HG03354 (cell line): ENCODE data around the gene BLMH.

Experiments used
- ATAC-seq: cut with Tn5 transposase; IDR thresholded peaks from one replicate; pipeline ENCODE4 v1.9.1; 2021; ENCODE audit warnings: mild to moderate bottlenecking; ENCODE audit not compliant: unreplicated experiment, poor library complexity, severe bottlenecking

The BLMH gene

DNA sequence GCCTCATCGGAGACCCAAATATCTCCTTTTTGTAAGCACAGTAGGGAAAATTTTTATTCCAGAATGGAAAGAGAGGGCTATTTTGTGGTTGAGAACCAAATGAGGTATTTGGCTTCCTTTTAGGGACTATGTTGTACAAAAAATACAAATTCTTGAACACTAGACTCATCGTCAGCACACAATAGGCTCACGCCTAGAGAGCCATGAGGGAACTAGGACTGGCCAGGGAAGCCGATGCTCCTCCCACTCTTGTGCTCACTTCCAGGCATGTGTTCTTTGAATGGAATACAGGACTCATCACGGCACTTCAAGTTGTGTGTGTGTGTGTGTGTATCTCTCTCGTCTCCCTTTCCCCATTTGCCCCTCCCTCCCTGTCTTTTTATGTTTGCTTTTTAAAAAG lies 17.8 kb upstream of the BLMH start:
- ATAC-seq: no peak

DNA sequence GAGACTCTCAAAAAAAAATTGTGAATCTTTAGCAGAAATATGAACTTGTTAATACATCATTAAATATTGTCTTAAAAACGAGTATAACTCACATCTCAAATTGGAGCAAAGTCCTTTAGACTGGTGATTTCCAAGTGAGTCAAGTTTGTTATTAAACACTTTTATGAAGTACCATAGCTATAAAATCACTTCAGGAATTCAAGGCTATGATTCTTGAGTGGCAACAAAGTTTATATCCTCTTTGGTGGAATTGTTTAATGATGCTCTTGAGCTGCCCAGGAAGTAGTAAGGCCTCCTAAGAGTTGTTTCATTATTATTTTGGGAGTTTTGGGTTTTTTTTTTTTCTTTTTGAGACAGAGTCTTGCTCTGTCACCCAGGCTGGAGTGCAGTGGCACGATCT lies 16.7 kb upstream of the BLMH start:
- ATAC-seq: no peak

DNA sequence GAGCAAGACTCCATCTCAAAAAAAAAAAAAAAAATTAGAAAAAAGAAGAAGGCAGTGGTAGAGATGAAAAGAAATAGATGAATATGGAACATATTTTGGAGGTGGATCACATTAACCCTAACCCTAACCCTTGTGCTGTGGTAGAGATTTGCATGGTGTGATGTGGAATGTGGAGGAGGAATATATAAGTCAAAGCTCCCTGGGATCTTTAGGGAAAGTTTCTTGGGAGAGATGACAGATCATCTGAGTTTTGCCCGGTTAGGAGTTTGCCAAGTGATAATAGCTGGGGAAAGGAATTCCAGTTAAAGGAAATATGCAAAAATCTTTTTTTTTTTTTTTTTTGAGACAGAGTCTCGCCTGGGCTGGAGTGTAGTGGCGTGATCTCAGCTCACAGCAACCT lies 13.0 kb upstream of the BLMH start:
- no peak for ATAC-seq

DNA sequence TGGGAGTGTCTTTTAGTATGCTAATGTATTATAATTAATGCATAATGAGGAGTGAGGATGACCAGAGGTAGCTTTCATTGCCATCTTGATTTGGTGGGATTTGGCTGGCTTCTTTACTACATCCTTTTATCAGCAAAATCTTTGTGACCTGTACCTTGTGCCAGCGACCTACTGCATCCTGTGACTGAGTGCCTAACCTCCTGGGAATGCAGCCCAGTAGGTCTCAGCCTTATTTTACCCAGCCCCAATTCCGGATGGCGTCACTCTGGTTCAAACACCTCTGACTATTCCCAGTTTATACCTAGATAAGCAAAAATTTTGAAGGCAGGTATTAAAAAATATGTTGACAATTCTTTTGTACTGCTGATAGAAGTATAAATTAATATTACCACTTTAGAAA lies 10.5 kb upstream of the BLMH start:
- ATAC-seq: no peak

DNA sequence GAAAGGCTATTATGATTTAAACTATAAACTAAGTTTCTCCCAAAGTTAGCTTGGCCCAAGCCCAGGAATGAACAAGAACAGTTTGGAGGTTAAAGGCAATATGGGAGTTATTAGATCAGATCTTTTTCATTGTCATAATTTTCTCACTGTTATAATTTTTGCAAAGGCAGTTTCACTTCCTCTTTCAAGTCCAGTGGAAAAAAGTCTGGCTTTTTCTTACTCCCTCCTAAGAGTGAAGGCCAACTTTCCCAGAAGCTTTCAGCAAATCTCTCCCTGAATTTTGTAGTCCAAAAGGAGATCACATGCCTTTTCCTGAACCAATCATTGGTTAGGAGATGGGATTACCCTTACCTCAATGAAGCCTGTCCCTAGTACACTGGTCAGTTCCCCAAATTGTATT lies 9.1 kb upstream of the BLMH start:
- ATAC-seq: no peak

DNA sequence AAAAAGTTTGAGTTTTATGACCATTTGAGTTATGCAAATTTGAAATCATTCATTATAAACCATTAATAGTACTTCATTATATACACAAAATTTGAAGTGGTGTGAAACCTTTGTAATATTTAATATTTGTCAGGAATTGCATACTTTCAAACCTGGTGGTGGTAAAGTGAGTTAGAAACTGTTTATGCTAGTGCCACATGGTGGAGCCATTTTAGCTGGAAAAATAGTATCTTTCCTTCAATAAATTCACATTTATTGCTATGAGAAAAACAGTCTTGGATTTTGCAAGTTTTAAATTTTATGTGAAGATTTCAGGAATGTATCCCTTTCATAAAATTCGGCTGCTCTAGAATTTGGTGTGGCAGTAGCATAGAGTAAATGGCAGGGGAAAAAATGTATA lies 7.3 kb upstream of the BLMH start:
- no peak for ATAC-seq

DNA sequence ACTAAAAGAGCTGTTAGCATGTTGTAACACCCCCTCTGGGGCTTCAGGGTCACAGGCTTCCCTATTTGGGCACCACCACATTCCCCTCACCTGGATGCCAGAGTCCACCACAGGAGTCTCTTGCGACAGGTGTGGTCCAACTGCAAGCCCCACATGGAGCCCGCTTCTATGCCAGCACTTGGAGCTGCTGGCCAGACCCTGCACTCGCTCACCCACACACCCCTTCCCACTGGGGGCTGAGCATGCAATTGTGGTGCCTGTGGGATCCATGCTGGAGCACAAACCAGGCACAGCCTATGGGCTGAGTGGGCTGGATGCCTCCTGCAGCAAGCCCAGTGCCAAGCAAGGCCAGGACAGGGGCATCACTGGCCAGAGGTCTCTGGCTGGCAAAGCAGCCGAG lies 6.0 kb upstream of the BLMH start:
- ATAC-seq: no peak

DNA sequence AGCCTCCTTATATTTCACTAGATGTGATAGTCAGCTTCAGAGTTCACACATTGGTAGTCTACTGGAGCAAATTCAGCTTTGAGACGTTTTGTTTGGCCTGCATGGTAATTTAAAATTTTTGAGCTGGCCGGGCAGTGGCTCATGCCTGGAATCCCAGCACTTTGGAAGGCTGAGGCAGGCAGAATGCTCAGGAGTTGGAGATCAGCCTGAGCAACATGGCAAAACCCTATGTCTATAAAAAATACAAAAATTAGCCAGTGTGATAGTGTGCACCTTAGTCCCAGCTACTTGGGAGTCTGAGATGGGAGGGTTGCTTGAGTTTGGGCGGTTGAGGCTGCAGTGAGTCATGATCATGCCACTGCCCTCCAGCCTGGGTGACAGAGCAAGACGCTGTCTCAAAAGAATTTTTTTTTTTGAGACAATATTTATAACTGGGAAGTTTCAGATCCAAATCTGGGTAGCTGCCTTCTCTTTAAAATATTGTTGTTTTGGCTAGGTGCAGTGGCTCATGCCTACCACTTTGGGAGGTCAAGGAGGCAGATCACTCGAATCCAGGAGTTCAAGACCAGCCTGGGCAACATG lies 4.8 kb upstream of the BLMH start:
- ATAC-seq: no peak

DNA sequence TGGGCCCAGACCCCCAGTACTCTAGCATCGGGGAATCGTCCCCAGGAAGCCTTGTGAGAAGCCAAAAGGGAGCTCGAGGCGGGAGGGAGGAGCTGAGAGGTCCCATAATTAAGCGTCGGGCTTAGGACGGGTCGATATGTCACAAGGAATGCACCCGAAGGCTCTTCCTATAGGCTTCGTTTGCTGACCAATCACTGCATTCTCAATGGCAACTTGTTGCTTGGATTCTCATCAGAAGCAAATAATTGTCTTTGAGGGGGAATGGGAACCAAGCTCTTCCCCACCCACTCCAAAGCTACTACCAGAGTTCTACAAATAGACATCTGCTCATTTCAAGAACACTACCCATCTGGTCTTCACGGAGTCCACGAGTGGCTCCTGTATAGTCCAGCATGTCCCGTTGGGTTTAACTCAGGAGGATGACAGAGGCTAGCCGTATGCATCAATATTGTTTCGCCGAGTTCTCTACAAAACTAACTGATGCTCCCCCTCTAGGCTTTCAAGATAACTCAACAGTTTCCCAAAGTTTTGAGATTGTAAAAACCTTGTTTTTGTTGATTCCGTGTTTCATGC lies 628 bp upstream of the BLMH start:
- peak; percentile 14 for ATAC-seq

DNA sequence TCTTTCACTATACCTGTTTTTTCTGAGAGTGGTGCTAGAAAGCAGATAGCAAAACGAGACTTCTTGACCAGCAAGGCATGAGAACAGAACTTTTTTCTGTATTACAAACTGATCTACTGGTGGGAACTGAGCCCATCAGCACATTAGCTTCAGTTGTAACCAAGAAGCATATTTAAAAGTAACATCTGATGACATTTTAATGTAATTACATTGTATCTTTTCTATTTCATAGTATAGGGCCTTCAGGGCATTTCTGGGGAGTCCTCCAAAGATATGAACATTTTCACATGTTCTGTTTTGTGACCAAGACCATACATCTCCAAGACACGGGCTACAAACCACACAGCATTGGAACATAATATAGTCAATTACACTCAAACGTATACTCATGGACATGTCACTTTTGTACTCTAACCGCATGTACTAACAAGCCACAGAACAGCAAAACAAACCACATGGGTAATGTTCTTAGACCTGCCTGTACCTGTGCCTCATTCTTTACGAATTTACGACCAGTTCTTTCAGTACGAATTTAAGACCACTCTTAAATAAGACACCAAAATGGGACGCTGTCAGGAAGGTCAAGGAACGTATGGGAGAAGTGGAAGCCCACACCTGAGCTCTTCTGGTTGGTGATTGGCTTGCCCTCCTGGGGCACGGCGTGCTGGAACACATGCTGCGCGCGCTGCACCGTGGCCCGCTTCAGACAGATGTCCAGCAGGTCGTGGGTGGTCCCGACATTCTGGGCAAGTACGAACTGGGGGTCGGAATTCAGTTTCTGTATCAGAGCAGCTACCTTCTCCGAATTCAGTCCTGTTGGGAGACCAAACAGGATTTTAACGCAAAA lies 825 bp downstream of the BLMH start:
- ATAC-seq: peak; percentile 50

DNA sequence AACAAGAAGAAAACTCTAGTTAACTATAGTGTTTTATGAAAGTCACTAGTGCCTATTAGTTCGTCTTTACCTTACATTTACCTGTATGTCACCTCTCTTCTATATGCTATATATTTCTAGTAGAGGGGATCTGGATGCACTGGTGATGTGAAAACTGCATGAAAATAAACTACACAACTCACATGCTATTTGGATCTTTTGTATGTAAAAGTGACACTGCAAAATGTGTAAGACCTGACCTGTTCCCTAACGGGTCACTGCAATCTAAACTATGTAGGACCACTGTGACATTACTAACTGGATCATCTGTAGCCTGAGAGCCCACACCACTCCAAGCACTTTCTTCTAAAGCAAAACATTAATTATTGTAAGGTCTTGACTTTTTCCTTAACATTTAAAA lies 1.7 kb downstream of the BLMH start:
- no peak for ATAC-seq

DNA sequence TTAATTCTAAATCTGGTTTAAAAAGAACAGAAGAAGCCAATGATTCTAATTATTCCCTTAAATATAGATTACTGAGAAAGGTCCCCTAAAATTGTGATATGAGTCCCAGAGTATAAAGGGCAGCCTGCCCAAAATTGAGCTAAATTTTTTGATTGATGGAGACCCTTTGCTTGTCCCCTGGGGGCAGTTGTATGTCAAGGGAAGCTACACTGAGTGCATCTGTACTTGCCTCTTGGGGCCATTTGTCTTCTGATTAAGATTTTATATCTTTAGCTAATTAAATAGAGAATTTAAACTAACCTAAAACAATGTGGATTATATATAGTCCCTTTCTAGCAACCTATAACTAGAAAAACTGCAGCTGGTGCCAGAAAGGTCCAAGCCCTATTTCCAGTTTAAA lies 12.6 kb downstream of the BLMH start:
- ATAC-seq: no peak

DNA sequence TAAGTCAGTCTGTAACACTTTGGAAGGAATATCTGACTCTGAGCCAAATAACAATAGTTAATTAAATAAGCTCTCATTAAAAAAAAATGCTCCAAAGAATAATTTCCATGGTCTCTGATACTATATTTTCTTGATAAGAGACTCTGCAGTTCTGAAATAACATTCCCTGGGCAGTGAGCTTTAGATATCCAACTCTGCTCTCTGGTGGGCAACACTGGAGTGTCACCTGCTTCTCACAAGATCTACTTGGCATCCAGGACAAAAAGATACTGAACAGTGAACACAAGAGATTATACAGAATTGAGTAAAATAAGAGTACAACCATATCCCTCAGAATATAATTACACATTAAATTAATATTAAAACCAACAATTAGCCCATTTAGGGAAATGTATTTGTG lies 13.7 kb downstream of the BLMH start:
- ATAC-seq: no peak

DNA sequence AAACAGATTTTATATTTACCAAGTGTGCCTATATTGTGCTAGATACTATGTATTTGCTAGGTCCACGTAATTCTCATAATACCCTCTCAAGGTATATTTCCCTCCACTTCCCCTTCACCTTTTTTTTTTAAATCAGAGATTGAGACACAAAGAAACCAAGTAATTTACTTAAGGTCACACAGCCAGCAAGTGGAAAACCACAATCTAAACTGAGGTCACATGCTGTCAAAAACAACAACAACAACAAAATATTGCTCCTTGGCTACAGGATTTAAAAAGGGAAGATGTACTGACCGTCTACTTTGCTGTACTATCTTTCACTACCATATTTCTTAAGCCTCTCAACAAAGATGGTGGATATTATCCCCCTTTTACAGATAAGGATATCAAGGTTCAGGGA lies 15.8 kb downstream of the BLMH start:
- no peak for ATAC-seq

DNA sequence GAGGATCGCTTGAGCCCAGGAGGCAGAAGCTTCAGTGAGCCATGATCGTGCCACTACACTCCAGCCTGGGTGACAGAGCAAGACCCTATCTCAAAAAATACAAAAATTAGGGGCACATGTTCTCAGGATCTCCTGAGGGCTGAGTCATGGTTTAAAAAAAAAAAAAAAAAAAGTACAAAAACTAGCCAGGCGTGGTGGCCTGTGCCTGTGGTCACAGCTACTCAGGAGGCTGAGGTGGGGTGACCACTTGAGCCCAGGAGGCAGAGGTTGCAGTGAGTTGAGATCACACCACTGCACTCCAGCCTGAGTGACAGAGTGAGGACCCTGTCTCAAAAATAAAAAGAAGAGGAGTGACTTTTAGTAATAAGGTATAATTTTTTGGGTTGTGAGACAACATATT lies 16.9 kb downstream of the BLMH start:
- no peak for ATAC-seq

DNA sequence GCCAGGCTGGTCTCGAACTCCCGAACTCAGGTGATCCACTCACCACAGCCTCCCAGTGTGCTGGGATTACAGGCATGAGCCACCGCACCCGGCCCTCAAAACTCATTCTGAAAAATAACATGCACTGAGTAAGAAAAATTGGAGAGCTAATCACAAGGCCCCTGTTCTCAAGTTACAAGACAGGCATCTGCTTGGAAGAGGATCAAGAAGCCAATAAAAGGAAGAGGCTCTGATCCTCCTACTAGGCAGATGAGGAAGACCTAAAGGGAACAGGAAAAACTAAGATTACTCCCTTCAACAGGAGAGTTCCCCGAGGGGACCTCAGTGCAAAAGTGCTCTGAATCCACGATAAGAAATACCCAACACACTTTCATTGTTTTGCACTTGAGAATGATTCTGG lies 18.4 kb downstream of the BLMH start:
- no peak for ATAC-seq

DNA sequence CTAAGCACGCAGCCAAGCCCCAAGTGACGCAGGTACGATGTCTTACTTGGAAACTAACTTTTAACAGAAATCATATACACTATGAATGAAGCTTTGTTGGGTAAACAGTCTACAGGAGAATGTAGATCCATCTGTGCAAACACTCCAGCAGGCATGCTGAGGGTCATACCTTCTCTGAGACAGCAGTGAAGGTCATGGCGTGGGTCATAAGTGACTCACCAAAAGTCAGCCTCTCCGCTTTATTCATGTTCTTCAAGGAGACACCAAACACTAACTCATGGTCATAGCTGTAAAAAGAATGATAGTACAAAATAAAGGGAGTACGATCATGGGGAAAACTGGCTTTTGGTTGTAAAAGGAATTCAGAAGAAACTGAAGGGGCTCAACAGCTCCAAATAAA lies 20.6 kb downstream of the BLMH start:
- no peak for ATAC-seq

DNA sequence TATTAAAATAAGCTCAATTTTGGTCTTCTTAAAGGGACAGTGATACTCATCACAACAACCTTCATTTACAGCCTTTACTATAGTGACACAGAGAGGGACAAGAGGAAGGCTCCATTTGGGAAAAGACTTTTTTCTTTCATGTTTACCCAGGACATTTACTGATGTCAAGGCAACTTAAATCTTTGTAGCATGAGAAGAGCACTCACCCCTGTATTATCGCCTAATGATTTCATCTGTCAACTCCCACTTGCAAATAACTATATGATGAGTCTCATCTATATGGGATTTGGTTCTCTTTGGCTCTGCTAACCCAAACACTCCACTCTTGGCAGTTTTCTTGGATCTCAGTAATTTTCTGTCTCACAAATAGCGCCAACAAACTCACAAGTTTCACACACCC lies 24.1 kb downstream of the BLMH start:
- no peak for ATAC-seq

DNA sequence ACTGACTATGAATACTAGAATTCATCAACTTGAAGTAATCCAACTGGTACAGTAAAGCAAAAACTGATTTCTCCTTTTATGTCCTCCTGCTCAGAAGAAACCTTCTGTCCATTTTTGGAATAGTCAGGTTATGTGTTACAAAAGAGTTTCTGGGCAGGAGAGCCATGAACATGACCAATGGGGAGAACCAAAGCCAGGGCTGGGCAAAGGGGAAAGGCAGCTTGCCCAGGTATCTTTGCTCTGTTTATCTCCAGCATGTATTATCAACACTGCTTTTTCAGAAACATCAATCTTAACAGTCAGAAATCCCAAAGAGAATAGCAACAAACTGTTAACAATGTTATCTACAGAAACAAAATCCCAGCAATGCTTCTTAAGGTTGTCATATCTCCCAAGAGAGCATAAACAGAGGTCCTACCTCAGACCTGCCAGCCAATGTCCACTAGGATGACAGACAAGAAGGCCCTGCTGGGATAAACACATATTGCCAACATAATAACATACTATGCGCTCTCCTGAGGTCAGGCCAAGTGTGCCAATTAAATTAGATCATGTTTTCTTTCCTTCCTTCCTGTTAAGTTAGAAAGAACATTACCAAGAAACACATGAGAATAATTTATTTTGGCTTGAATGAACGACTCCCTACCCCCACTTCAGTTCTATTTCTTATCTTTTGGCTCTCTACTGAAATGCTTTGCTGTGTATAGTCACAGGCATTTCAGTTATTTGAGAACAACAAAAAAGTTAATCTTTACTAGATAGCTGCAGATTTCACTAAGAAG lies 28.0 kb downstream of the BLMH start:
- no peak for ATAC-seq

DNA sequence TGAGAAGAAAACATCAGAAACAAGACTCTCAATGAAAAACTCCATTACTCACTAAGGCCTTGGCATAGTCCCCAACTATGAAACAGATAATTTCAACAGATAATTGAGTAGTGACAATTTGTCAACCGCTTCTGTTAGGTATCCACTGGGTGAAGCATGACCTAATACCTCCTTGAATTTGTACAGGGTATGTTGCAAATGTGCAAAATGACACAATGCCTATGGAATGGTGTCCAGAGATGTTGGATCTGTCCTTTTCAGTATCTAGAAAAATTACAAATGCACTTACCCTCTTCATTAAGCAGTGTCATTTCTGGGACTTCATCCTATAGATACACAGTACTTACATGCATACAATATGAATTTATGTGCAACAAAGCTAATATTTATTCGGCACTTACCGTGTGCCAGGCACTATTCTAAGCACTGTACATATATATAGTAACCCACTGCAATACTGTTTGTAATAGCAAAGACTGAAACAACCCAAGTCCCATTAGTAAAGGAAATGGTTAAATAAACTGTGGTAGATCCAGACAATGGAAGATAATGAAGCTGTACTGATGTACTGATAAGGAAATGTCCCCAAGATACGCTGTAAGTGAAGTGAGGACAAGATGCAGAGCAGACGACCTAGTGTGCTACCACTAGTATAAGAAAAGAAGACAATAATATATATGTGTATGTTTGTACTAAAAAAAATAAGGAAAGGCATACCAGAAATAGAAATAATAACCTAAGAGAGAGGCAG lies 34.8 kb downstream of the BLMH start:
- no peak for ATAC-seq
